Ramos (cell line): ENCODE measurements around the gene TNFRSF6B.

ENCODE experiments used
- in situ Hi-C: fragments of 300-500 bp; cut with MboI; formaldehyde crosslinking; loops from one replicate; pipeline ENCODE4 v1.14.3; 2022; ENCODE audit warnings: low sequenced_read_pairs; ENCODE audit not compliant: unreplicated experiment

Gene TNFRSF6B

DNA sequence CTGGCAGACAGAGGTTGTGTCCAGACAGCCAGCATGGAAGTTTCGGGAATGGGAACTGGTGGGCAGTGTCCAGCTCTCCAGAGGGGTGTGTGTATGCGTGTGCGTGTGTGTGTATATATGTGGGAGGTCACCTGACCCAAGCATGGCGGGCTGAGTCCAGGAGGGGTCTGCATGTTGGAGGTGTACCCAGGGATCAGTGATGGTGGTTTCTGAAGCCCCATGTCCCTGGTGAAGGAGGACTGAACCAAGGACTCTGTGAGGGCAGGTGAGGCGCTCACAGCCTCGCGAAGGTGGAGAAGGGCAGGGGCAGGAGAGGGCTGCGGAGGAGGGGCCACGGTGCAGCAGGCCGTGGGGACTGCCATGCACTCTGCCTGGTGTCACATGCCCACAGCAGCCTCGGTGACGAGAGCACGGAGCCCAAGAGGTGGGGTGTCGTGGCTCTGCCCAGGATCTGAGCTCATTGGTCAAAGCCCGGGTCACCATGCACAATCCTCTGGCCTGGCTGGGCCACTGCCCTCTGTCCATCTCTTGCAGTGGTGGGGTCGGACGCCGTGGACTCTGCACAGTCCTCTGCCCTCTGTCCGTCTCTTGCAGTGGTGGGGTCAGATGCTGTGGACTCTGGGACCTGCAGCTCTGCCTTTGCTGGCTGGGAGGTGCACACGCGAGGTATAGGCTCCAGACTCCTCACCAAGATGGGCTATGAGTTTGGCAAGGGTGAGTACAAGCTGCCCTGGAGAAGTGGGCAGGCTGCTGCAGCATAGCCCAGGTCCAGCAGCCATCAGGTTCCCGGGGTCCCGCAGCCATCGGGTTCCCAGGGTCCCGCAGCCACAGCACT, 37.9 kb downstream of the TNFRSF6B start:
- in situ Hi-C loops, result no loop called here

DNA sequence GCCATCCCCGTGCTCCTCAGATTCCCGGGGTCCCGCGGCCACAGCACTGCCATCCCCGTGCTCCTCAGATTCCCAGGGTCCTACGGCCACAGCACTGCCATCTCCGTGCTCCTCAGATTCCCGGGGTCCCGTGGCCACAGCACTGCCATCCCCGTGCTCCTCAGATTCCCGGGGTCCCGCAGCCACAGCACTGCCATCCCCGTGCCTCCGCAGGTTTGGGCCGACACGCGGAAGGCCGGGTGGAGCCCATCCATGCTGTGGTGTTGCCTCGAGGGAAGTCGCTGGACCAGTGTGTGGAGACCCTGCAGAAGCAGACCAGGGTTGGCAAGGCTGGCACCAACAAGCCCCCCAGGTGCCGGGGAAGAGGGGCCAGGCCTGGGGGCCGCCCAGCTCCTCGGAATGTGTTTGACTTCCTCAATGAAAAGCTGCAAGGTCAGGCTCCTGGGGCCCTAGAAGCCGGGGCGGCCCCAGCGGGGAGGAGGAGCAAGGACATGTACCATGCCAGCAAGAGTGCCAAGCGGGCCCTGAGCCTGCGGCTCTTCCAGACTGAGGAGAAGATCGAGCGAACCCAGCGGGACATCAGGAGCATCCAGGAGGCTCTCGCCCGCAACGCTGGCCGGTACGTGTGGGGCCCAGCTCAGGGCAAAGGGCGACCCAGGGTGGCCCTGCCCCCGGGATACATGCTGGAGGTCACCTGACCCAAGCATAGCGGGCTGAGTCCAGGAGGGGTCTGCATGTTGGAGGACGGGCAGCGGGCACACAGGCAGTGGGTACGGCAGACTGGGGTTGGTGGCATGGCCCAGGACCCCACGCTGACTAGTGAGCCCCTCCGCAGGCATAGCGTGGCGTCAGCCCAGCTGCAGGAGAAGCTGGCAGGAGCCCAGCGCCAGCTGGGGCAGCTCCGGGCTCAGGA, 38.8 kb downstream of the TNFRSF6B start:
- in situ Hi-C loops, result no loop called here

DNA sequence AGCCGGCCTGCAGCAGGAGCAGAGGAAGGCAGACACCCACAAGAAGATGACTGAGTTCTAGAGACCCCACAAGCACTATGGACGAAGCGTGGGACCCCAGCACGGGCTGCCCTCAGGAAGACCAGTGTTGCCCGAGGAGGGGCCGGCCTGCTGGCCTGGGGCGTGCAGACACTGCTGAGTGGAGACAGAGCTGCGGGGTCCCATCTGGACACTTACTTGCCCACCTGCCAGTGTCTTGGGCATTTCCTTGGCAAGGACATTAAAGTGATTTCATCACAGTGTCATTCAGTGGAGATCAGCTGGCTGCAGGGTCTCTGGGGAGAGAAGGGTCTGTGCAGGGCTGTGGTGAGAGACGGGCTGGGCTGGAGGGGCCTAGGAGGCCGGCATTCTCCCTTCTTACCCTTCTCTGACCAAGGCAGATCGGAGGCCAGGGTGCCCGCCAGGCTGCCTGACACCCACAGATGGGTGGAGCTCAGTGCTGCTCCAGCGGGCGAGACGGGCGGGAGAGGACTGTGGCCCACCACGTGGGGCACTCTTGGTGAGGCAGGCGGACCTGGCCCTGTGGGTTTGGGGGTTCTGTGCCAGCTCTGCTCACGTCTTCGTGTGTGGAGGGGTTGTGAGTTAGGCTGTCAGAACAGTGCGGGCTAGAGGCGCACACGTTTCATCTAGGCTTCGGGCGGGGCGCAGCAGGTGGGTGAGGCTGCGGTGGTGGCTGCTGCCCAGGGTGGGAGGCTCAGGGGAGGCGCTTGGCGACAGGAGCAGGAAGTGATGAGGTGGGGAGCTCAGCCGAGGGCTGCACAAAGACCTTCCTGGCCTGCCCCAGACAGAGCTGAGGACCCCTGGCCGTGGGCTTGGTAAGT, 39.6 kb downstream of the TNFRSF6B start, which contains the start of gene LIME1:
TSS of gene LIME1 (plus strand) at position 806 of the 860 bp plus-strand sequence. CDS start 886 bp downstream, outside the sequence.
- in situ Hi-C loops, result no loop called here

DNA sequence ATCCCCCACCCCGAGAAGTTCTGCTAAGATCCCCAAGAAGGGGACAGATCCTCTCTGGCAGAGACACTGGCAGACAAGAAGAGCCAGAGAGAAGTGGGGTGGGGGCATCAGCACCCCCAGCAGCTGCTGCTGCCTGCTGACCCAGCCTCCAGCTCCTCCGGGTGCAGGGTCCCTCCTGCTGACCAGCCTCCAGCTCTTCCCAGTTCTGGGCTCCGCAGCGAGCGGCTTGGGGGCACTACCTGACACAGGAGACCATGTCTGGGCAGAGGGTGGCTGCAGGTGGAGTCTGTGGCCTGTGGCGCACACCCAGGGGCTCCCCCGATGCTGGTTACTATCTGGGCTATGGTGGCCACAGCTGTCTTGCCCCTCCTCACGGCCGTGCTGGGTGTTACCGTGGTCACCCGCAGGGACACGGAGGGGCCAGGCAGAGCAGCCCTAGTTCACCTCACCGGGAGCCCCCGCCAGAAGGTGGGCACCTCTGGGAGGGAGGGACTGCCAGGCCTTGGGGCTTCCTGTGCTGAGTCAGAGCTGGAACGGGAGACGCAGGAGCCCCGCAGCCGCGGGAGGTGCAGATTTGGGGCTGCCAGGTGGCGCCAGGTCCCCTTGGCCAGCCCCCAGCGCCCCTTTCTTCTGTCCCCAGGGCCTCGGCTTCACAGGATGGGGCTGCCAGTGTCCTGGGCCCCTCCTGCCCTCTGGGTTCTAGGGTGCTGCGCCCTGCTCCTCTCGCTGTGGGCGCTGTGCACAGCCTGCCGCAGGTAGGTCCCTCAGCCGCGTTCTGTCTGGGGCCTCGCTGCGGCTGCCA, 40.6 kb downstream of the TNFRSF6B start:
- in situ Hi-C loops, result no loop called here

DNA sequence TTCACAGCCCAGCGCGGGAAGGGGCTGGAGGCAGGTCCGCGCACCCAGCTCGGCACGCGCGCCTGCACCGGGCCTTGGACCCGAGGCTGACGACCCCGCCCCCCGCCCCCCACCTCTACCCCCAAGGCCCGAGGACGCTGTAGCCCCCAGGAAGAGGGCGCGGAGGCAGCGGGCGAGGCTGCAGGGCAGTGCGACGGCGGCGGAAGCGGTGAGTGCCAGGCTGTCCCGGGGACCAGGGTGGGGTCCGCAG, 41.2 kb downstream of the TNFRSF6B start:
- in situ Hi-C loops, result no loop called here

DNA sequence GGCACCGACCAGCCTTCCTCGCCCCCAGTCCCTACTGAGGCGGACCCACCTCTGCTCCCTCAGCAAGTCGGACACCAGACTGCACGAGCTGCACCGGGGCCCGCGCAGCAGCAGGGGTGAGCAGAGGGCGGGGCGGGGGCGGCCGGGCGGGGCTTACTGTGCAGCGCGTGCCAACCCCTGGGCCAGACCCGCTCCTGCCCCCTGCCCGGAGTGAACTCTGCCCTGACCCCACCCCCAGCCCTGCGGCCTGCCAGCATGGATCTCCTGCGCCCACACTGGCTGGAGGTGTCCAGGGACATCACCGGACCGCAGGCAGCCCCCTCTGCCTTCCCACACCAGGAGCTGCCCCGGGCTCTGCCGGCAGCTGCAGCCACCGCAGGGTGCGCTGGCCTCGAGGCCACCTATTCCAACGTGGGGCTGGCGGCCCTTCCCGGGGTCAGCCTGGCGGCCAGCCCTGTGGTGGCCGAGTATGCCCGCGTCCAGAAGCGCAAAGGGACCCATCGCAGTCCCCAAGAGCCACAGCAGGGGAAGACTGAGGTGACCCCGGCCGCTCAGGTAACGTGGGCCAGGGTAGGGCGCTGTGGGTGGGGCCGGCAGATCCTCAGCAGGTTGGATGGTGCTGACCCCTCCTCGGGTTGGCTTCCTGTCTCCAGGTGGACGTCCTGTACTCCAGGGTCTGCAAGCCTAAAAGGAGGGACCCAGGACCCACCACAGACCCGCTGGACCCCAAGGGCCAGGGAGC, 41.7 kb downstream of the TNFRSF6B start:
- in situ Hi-C loops, result no loop called here

DNA sequence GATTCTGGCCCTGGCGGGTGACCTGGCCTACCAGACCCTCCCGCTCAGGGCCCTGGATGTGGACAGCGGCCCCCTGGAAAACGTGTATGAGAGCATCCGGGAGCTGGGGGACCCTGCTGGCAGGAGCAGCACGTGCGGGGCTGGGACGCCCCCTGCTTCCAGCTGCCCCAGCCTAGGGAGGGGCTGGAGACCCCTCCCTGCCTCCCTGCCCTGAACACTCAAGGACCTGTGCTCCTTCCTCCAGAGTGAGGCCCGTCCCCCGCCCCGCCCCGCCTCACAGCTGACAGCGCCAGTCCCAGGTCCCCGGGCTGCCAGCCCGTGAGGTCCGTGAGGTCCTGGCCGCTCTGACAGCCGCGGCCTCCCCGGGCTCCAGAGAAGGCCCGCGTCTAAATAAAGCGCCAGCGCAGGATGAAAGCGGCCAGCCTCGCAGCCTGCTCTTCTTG, 42.3 kb downstream of the TNFRSF6B start:
- in situ Hi-C loops, result no loop called here

DNA sequence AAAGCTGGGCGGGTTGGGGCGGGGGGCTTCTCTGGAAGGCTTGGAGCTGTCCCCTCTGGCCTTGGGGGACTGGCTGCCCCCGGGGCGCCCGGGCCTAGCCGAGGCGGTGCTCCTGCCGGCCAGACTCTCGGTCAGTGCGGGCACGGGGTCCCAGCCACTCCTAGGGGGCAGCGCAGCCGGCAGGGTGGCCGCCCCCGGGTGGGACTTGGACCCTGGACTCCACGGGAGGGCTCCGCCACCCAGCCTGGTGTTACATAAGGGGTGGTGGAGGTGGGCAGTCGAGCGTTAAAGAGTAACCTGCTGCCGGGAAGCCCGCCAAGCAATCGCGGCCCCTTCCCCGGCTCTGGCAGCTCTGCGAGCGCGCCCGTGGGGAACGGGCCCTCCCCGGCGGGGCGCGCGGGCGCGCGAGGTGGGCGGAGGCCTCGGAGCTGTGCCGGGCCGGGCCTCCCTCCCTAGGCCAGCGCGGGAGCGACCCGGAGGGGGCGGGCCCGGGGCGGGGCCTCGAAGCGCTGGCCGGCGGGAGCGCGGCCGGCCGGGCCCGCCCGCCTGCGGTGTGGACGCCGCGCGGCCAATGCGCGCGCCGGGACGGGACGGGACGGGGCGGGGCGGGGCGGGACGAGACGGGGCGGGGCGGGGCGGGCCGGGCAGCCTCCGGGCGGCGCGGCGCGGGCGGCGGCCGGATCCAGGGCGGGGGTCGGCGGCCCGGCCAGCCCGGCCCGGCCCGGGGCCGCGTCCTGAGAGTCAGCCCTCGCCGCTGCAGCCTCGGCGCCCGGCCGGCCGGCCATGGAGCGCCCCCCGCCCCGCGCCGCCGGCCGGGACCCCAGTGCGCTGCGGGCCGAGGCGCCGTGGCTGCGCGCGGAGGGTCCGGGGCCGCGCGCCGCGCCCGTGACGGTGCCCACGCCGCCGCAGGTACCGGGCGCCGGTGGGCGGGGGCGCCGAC, 42.9 kb downstream of the TNFRSF6B start, which contains the start of gene SLC2A4RG:
TSS of gene SLC2A4RG (plus strand) at position 647 of the 940 bp plus-strand sequence. CDS start at position 784, 137 bp downstream.
- in situ Hi-C loops, result no loop called here

DNA sequence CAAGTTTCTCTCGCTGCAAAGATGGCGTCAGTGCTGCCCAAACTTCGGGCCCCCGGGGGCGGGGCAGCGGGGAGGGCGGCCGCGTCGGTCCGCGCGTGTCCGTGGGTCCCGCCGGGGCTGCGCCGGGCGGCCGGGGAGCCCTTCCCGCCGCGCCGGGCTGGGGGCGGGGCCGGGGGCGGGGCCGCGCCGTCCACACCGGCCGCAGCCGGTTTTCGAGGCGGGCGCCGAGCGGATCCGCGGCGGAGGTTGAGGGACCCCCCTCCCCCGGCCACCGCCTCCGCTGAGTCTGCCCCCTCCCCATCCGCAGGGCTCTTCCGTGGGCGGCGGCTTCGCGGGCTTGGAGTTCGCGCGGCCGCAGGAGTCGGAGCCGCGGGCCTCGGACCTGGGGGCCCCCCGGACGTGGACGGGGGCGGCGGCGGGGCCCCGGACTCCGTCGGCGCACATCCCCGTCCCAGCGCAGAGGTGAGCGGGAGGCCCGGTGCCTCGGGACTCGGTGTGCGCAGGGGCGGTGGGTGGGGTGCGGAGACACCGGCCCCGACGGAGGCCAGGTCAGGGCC, 43.7 kb downstream of the TNFRSF6B start:
- in situ Hi-C loops, result no loop called here

DNA sequence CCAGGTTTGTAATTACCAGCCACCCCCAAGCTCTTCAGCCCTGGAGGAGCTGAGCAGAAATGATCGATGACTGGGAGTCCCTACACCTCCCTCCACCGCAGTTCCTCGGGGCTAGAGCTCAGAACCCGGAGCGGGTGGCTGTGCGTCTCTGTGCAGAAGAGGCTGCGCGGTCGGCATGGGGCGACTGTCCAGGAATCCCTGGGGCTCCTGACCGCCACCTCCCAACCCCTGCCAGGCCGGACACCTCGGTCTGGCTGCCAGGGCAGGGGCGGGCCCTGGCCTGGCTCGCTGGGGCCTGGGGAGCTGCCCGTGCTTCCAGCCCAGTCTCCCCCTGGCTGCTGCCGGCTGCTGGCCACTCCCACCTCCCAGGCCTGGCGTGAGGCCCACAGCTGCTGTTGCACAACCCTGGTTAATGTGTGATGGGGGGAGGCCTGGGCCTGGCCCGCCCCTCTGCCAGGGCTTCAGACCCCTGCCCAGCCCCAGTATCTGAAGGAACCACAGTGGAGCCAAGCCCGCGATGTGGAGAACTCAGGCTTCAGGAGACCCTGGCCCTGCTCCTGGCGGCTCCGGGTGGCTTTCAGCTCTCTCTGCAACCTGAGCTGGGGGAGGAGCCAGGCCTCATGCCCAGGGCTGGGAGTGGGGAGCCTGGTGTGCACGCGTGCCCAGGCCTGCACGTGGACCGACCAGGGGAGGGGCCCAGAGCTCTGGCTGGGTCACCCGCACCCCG, 44.3 kb downstream of the TNFRSF6B start:
- in situ Hi-C loops, result no loop called here

DNA sequence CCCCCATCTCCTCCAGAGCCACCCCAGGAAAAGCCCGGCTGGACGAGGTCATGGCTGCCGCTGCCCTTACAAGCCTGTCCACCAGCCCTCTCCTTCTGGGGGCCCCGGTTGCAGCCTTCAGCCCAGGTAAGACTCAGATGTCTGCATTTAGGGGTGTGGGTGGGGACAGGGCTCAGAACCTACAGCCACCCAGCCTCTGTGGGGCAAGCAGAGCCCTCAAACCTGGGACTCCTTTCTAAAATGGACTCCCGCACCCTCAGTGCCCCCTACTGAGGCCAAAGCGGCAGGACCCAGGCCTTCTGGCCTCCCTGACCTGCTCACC, 44.9 kb downstream of the TNFRSF6B start:
- in situ Hi-C loops, result no loop called here

DNA sequence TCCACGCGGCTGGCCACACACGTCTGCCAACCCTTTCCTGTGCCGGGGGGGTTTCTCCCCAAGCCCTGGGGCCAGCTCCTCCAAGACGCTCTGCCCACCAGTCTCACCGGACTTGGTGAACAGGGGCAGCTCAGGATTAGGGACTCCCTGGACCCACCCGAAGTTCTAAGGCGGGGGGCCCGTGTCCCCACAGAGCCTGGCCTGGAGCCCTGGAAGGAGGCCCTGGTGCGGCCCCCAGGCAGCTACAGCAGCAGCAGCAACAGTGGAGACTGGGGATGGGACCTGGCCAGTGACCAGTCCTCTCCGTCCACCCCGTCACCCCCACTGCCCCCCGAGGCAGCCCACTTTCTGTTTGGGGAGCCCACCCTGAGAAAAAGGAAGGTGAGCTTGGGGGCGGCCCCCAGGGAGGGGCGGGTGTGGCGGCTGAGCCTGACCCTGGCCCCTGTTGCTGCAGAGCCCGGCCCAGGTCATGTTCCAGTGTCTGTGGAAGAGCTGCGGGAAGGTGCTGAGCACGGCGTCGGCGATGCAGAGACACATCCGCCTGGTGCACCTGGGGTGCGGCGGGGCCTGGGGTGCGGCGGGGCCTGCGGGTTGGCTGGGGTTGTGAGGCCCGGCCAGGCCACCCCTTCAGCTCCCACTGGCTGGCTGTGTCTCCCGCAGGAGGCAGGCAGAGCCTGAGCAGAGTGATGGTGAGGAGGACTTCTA, 45.4 kb downstream of the TNFRSF6B start:
- in situ Hi-C loops, result no loop called here

DNA sequence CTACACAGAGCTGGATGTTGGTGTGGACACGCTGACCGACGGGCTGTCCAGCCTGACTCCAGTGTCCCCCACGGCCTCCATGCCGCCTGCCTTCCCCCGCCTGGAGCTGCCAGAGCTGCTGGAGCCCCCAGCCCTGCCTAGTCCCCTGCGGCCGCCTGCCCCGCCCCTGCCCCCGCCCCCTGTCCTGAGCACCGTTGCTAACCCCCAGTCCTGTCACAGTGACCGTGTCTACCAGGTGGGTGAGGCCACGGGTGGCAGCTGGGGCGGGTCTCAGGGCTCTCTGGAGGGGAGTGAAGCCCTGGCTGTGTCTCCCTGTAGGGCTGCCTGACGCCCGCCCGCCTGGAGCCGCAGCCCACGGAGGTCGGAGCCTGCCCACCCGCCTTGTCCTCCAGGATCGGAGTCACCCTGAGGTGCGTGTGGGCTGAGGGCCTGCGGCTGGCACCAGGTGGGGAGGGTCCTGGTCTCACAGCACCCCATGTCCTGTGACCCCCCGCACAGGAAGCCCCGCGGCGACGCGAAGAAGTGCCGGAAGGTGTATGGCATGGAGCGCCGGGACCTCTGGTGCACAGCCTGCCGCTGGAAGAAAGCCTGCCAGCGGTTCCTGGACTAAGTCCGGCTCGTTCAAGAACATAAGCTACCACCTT, 46.1 kb downstream of the TNFRSF6B start:
- in situ Hi-C loops, result no loop called here

DNA sequence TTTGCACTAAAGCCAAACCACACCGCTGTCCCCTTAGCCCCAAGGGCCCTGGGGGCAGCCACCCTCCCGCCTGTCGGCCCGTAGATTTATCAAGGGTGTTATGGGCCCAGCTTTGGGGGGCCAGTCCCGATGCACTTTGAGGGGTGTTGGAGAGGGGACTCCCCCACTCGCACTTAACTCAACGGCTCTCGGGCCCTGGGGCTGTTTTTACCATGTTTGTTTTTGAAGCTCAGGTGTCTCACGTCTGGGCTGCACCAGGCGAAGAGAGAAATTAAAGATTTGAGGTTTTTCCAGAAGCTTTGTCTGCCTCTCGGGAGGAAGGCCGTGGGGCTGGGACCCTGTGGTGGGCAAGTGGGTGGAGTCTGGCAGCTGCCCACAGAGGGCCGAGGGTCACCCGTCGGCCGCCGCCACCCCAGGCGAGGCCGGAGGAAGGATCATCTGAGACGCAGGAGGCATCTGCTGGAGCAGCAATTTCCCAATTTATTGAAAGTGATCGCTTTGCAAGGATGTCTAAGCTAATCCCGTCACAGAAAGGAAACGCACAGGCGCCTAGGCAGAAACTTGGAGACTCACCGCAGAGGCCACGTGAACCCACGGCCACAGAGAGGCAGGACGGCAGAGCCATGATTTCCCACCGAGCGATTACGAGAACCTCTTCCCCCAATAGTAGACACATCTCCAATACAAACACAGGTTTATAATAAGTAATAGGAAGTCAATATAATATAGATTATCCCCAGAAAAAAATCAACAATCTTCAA, 46.9 kb downstream of the TNFRSF6B start:
- in situ Hi-C loops, result no loop called here

DNA sequence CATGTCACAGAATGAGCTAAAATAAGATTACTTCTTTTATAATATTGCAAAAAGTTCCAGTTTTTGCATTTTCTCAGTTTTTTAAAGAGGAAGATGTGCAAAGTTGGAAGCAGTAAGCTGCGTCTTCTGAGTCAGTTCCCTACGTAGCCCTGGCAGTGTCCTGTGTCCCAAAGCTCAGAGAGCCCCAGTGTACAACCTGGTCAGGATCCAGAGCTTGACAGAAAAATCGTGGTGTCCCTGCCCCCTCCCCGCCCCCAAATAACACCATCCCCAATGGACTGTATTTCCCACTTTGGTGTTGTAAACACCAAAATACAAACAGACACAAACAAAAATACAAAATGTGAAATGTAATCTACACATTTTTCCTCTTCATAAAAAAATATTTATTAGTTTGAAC, 47.7 kb downstream of the TNFRSF6B start:
- in situ Hi-C loops, result no loop called here
